Skeletal muscle tissue (tissue), 4 donors: Measurements from ENCODE around the gene ACP7. TPM values are rescaled to one million over a fixed set of nuclear protein-coding genes. Genes with fewer than 3 reads are reported as not detected.

ENCODE experiments used
- H3K27ac ChIP-seq: one replicate; pipeline ENCODE4 v1.7.0; 2013; ENCODE audit warnings: mild to moderate bottlenecking, low read depth, low read length, inconsistent platforms
- H3K27me3 ChIP-seq, 3 donors: one replicate each; pipeline ENCODE4 v1.7.0; 2013; ENCODE audit warnings: low read length in 3 of 3; ENCODE audit not compliant: control insufficient read depth in 3 of 3, insufficient read depth in 3 of 3
- H3K36me3 ChIP-seq, 3 donors: one replicate each; pipeline ENCODE4 v1.7.0; 2013; ENCODE audit warnings: low read length in 3 of 3; ENCODE audit not compliant: control insufficient read depth in 3 of 3, insufficient read depth in 3 of 3
- H3K4me1 ChIP-seq, 3 donors: one replicate each; pipeline ENCODE4 v1.7.0; 2013; ENCODE audit warnings: low read length in 3 of 3, mild to moderate bottlenecking in 3 of 3; ENCODE audit not compliant: control insufficient read depth in 3 of 3, insufficient read depth in 3 of 3
- H3K4me3 ChIP-seq, 3 donors: one replicate each; pipeline ENCODE4 v1.7.0; 2013; ENCODE audit warnings: low read length in 3 of 3
- H3K9ac ChIP-seq, 3 donors: one replicate each; pipeline ENCODE4 v1.7.0; 2013; ENCODE audit warnings: low read length in 3 of 3, mild to moderate bottlenecking in 3 of 3, moderate library complexity in 2 of 3, low read depth in 1 of 3
- H3K9me3 ChIP-seq, 3 donors: one replicate each; pipeline ENCODE4 v1.7.0; 2013; ENCODE audit warnings: low read length in 3 of 3; ENCODE audit not compliant: control insufficient read depth in 3 of 3
- total RNA-seq: library from RNA; depleted of rRNA; stranded (reverse); fragments of >200 nt; gene quantifications from one replicate; pipeline ENCODE4 v1.2.3, GENCODE V29; 2014
- donor health status: Osteomylitis.

Gene ACP7
- total RNA-seq, 1 donor from 2014 or later: not detected

DNA sequence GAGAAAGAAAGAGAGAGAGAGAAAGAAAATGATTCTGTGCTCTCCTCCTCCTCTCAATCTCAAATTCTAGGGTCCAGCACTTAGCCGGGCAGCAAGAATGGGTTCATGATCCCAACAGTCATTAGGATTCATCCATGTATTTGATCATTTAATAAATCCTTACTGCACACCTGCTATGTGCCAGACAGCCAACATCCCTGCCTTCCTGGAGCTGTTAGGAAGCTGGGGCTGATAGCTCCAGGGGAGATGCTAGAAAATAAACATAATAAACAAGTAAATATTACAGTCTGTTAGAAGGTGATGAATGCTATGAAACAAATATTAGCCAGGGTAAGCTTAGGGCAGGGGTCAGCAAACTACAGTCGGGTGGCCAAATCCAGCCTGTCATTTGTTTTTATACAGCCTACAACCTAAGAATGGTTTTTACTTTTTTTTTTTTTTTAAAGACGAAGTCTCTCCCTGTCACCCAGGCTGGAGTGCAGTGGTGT lies 9.9 kb upstream of the ACP7 start:
- Histone ChIP-seq H3K36me3 (no peaks in the 10 kb centered on the region), H3K4me1 (no peaks in the 10 kb centered on the region), H3K4me3 (no peak overlapping the region), H3K9ac (no peak overlapping the region), H3K27ac (no peak overlapping the region), H3K27me3 (peaks cover 2 to 22% (median 14%) of the 10 kb centered on the region in 3 donors), H3K9me3 (no peaks in the 10 kb centered on the region)

DNA sequence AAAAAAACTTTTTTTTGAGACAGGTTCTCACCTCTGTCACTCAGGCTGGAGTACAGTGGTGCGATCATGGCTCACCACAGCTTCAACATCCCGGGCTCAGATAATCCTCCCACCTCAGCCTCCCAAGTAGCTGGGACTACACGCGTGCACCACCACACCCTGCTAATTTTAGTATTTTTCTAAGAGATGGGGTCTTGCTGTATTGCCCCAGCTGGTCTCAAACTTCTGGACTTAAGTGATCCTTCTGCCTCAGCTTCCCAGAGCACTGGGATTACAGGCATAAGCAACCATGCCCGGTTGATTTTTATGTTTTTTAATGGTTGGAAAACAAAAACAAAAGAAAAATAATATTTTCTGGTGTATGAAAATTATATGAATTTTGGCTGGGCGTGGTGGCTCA lies 9.2 kb upstream of the ACP7 start:
- Histone ChIP-seq H3K27me3 (peaks cover 2 to 19% (median 16%) of the 10 kb centered on the region in 3 donors), H3K36me3 (no peaks in the 10 kb centered on the region), H3K4me1 (no peaks in the 10 kb centered on the region), H3K9me3 (no peaks in the 10 kb centered on the region), H3K9ac (no peak overlapping the region), H3K27ac (no peak overlapping the region), H3K4me3 (no peak overlapping the region)

DNA sequence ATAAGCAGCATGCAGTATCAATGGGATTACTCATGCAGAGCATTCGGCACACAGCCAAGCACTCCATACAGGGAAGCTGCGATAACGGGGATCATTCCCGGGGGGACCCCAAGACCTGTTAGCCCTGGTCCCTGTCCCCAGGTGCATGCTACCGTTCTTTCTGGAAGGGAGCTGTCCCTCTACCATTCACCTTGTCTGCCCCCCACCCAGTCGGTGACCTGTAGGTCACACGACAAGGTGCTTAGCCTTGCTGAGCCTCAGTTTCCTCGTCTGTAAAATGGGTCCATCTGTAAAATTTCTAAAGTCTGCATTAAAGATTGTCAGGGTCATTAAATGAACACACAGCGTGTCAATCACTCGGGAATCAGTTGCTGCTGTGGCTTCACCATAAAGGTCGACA lies 6.8 kb upstream of the ACP7 start:
- H3K27ac ChIP-seq: no peak overlapping the region
- H3K36me3 ChIP-seq: no peaks in the 10 kb centered on the region
- peaks cover 5 to 20% (median 9%) of the 10 kb centered on the region in 3 donors for H3K27me3 ChIP-seq
- H3K4me1 ChIP-seq: no peaks in the 10 kb centered on the region
- no peak overlapping the region for H3K9ac ChIP-seq
- H3K9me3 ChIP-seq: no peaks in the 10 kb centered on the region
- no peak overlapping the region for H3K4me3 ChIP-seq

DNA sequence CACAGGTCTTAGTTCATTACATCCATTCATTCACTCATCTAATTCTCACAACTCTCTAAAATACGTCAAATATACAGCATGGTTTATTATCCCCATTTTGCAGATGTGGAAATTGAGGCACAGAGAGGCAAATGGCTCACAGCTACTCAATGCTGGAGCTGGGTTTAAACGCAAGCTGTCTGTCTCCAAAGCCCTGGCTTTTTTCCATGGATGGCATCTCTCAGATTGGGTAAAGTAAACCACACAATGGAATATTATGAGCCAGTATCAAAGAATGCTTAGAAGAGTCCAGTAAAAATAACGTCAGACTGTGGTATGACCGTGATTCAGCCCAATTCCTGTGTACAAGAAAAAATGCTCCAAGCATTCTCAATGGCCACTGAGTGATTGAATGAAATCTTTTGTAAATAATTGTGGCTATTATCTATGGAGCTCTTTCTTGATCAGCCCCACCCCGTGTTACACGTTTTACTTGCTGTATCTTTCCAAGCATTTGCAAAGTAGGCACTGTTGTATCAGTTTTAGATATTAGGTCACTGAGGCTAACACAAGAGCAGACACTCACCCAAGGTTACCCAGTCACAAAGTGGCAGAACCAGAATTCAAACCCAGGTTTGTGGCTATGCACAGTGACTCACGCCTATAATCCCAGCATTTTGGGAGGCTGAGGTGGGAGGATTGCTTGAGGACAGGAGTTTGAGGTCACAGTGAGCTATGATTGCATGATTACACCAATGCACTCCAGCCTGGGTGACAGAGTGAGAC lies 5.5 kb upstream of the ACP7 start:
- peaks cover 17 to 32% (median 19%) of the 10 kb centered on the region in 3 donors for H3K27me3 ChIP-seq

DNA sequence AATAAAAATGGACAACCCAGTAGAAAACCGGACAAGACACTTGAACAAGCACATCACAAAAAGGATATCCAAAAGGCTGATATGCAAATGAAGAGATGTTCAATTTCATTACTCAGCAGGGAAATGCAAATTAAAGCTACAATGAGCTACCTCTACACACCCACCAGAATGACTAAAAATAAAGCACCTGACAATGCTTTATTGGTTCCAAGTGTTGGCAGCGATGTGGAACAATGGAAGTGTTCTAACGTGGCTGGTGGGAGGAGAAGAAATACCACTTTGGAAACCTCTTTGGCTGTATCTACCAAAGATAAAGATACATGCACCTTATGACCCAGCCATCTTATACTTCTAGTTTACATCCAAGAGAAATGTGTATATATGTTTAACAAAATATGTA lies 3.7 kb upstream of the ACP7 start:
- H3K27me3 ChIP-seq: peaks cover 31 to 50% (median 33%) of the 10 kb centered on the region in 3 donors
- no peaks in the 10 kb centered on the region for H3K9me3 ChIP-seq
- no peak overlapping the region for H3K4me3 ChIP-seq
- no peak overlapping the region for H3K9ac ChIP-seq
- H3K4me1 ChIP-seq: peaks cover 0 to 2% (median 0%) of the 10 kb centered on the region in 3 donors
- no peaks in the 10 kb centered on the region for H3K36me3 ChIP-seq
- H3K27ac ChIP-seq: no peak overlapping the region

More for the DNA sequence above, 5.5 kb upstream of the ACP7 start:
- Histone ChIP-seq H3K27ac (no peak overlapping the region), H3K9me3 (no peaks in the 10 kb centered on the region), H3K4me1 (peaks cover 0 to under 1% (median 0%) of the 10 kb centered on the region in 3 donors), H3K4me3 (no peak overlapping the region), H3K9ac (no peak overlapping the region), H3K36me3 (no peaks in the 10 kb centered on the region)

DNA sequence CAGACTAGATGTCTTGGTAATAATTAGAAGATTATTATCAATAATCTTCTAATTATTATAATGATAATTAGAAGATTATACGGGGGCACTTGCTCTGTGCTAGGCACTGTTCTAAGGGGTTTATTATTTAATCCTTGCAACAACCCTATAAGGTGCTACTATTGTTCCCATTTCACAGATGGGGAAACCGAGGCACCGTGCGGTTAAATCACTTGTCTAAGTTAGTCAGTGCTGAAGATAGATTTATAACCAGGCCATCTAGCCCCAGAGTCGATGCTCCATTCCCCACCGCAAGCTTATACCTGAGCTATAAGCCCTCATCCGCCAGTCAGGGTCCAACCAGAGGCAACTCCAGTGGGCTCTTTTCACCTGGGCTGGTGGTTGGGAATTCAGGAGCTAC lies 2.0 kb upstream of the ACP7 start:
- Histone ChIP-seq H3K9ac (no peak overlapping the region), H3K4me3 (no peak overlapping the region), H3K27ac (no peak overlapping the region), H3K36me3 (no peaks in the 10 kb centered on the region), H3K27me3 (peaks cover 39 to 56% (median 42%) of the 10 kb centered on the region in 3 donors), H3K4me1 (peaks cover 0 to 2% (median 0%) of the 10 kb centered on the region in 3 donors), H3K9me3 (no peaks in the 10 kb centered on the region)

DNA sequence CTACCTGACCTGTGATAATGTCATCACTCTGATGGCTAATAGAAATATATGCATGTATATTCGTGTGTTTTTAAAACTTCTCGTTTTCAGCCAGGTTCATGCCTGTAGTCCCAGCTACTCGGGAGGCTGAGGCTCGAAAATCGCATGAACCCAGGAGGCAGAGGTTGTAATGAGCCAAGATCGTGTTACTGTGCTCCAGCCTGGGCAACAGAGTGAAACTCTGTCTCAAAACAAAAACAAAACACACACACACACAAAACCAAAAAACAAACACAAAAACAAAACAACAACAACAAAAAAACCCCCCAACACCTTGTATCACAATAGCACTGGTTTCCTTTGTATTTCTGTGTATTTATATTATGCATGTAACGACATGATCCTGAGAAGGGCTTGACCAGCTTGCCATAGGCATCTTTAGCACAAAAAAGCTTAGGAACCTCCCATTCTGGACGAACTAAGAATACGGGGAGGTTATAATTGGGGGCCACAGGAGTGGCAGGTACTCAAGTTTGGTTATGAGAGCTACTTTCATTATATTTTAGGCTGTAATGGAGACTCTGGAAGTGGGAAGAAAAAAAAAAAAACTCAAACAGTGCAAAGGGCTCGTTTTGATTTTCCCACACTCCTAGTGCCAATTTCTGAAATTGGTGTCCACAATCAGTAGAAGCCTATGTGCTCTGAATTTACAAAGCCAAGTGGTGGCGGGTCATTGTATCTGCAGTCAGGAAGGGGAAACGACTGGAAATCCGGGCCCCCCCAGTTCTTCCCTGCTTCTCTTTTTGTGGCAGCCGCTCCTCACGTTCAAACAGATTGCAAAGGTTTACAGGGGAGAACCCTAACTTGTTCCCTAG lies 1.2 kb upstream of the ACP7 start:
- Histone ChIP-seq H3K9ac (no peak overlapping the region), H3K9me3 (no peaks in the 10 kb centered on the region), H3K27me3 (peaks cover 37 to 50% (median 39%) of the 10 kb centered on the region in 3 donors), H3K4me3 (no peak overlapping the region), H3K4me1 (peaks cover 0 to 2% (median 0%) of the 10 kb centered on the region in 3 donors), H3K27ac (no peak overlapping the region), H3K36me3 (no peaks in the 10 kb centered on the region)

DNA sequence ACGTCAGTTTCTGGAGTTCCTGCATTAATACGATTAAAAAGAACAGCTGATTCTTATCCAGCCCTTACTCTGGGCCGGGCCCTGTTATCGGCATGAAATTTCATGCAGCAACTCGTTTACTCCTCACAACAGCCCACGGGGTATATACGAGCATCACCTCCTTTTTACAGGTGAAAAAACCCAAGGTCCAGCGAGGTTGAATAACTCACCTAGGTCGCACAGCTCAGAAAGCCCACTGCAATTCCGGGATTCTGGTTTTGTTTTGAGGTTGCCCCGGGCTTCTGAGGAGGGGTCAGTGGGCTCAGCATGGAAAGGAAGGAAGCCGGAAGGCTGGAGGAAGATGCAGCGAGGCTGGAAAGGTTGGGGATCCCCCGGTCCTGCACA lies 577 bp upstream of the ACP7 start:
- Histone ChIP-seq H3K9ac (no peak overlapping the region), H3K36me3 (no peaks in the 10 kb centered on the region), H3K4me1 (peaks cover 0 to 2% (median 0%) of the 10 kb centered on the region in 3 donors), H3K27ac (no peak overlapping the region), H3K27me3 (peaks cover 39 to 54% (median 42%) of the 10 kb centered on the region in 3 donors), H3K4me3 (no peak overlapping the region), H3K9me3 (no peaks in the 10 kb centered on the region)

DNA sequence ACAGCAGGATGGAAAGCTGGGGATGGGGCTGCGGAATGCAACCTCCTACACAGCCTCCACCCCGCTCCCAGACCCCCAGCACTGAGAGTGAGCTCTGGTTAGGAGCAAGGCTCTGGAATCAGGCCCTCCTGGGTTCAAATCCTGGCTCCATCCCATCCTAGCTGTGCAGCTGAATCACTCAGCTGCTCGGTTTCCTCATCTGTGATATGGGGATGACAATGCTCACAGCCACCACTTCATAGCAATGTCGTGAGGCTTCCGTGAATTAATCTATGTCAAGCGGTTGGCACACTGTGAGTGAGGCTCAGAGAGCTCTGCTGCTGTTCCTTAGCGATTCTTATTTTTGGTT lies 538 bp downstream of the ACP7 start:
- H3K4me1 ChIP-seq: peaks cover 0 to 2% (median 0%) of the 10 kb centered on the region in 3 donors
- no peaks in the 10 kb centered on the region for H3K36me3 ChIP-seq
- no peaks in the 10 kb centered on the region for H3K9me3 ChIP-seq
- H3K9ac ChIP-seq: no peak overlapping the region
- no peak overlapping the region for H3K27ac ChIP-seq
- peaks cover 37 to 52% (median 42%) of the 10 kb centered on the region in 3 donors for H3K27me3 ChIP-seq
- no peak overlapping the region for H3K4me3 ChIP-seq

DNA sequence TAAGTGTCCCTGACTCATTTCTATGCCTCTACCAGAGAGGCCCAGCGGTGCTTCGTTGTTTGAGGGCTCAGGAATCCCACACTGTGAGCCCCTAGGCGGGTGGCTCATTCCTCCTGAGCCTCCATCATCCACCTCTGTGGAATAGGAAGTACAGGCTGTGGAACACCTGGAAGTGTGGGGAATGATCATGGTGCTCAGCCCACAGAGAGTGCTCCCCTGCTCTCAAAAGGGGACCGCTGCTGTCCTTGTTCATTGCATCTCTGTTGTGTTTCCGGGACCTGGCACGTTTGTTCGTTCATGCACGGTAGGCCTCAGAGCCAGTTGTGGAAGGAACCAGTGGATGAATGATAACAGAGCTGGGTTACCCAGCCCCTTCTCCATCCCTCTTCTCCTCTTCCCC lies 1.2 kb downstream of the ACP7 start:
- Histone ChIP-seq H3K27ac (no peak overlapping the region), H3K27me3 (peaks cover 37 to 53% (median 42%) of the 10 kb centered on the region in 3 donors), H3K4me3 (no peak overlapping the region), H3K4me1 (peaks cover 0 to 2% (median 0%) of the 10 kb centered on the region in 3 donors), H3K36me3 (no peaks in the 10 kb centered on the region), H3K9ac (no peak overlapping the region), H3K9me3 (no peaks in the 10 kb centered on the region)
